Upper lobe of left lung (tissue), 4 donors: ENCODE results near the gene ZDHHC1.

Source experiments
- CTCF ChIP-seq, 6 experiments: fragments of 450-650 bp in 4 of 6; fragments of 200-600 bp in 2 of 6; sonication (generic) in 2 of 6; IDR thresholded peaks; one replicate each; pipeline ENCODE4 v1.5.1; 2016 to 2019; ENCODE audit warnings: antibody characterized with exemption in 6 of 6
- EP300 ChIP-seq, 4 donors: sonication (generic); formaldehyde crosslinking; IDR thresholded peaks; one replicate each; pipeline ENCODE4 v1.5.1; 2017; ENCODE audit warnings: antibody characterized with exemption in 4 of 4, control low read depth in 2 of 4

DNA sequence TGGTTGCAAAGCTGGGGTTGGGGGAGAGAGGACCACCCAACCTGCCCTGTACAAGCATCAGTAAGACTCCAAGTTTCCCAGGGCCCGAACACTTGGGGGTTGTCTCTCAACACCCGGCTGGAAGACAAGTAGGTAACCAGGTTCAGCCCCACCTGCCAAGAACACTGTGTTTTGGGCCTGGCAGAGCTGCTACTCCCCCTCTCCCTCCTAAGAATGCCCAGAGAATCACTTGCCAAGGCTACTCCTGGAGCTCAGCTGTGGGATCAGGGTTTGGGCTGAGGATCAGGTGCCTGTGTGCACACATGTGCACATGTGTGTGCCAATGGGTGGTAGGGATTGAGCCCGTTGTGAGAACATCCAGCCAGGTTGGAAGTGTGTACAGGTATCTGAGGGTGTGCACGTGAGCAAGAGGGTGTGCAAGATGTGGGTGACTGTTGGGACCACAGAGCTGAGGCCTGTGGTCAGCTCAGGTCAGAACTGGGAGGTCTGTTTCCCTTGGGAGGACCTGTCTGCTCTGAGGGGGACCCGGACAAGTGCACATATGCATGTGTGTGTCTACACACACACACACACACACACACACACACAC lies 16.9 kb upstream of the ZDHHC1 start:
- TF ChIP-seq CTCF (IDR thresholded peaks at IDR 0.05), result no peak
- TF ChIP-seq EP300 (IDR thresholded peaks at IDR 0.05), result no peak
